ENCODE measurements around the gene MORC2.

MORC2 gene

DNA sequence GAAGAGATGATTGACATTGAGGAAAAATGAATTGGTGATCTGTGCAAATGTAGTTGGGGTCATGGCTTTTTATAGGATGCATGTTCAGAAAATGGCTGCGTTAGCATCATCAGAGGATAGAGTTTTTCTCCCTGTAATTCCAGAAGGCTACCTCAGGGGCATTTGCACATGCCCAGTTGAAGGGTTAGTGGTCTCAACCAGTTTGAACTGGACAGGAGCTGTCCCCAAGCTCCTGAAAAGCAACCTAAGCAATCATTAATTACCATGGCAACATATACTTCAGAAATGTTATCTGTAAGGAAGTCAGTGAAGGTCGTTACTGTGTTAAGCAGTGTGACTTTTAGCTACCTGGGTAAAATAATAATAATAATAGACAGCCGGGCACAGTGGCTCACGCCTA, 29.8 kb upstream of the MORC2 start:
- Histone ChIP-seq H3K36me3 (ENCODE audit: control insufficient read depth in 2 of 2, insufficient read depth in 1 of 2, low read length in 2 of 2) (no peaks in the 10 kb centered on the region), H3K9me3 (ENCODE audit: control insufficient read depth, insufficient read depth, low read depth, low read length) (no peaks in the 10 kb centered on the region), H3K27ac (ENCODE audit: extremely low read depth, low read depth, low read length) (no peak overlapping the region), H3K4me3 (ENCODE audit: low read depth, low read length) (no peak overlapping the region), H3K4me1 (ENCODE audit: control insufficient read depth, insufficient read depth, low read length) (no peaks in the 10 kb centered on the region)
- ChIA-PET POLR2A (interaction anchor here (0.8 kb wide), 1 partner anchor 29 kb away, joined by 3 read pairs; the partner anchor contains the start of gene TUG1), CTCF (interaction anchor here (0.6 kb wide), 1 partner anchor 575 kb away, joined by 3 read pairs; no protein-coding TSS in a partner anchor)
- peak; percentile 78 for TF ChIP-seq ZNF623 (tag by site-specific recombination; IDR thresholded peaks at IDR 0.05)
- no peak for TF ChIP-seq ZNF664 (tag by site-specific recombination; IDR thresholded peaks at IDR 0.05)

DNA sequence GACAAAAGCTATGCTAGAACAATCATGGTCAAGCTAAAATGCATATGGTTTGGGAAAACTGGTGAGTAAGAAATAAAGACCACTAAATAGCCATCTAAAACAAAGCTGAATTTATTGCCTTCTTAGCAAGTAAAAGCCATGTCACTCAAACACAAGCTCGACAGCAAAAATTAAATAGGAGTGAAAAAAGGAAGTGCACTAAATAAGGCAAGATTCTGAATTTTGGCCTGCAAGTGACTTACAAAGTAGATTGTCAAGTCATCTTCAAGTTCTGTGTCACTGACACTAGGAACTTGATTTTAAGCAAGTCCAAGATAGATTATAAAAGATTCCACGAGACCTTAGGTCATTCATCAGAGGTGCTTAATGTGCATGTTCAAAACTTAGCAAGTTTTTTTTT, 27.9 kb upstream of the MORC2 start:
- Histone ChIP-seq H3K9me3 (ENCODE audit: control insufficient read depth, insufficient read depth, low read depth, low read length) (no peaks in the 10 kb centered on the region), H3K36me3 (ENCODE audit: control insufficient read depth in 2 of 2, insufficient read depth in 1 of 2, low read length in 2 of 2) (no peaks in the 10 kb centered on the region), H3K4me3 (ENCODE audit: low read depth, low read length) (no peak overlapping the region), H3K27ac (ENCODE audit: extremely low read depth, low read depth, low read length) (no peak overlapping the region), H3K4me1 (ENCODE audit: control insufficient read depth, insufficient read depth, low read length) (no peaks in the 10 kb centered on the region)
- ChIA-PET CTCF (interaction anchor here (0.8 kb wide), 1 partner anchor 111 kb away, joined by 3 read pairs; no protein-coding TSS in a partner anchor), POLR2A (interaction anchor here (0.7 to 1.6 kb wide), 2 partner anchors 8 to 28 kb away, joined by 4 read pairs; partner anchors contain the start of gene MORC2)
- TF ChIP-seq, protein P1, sequence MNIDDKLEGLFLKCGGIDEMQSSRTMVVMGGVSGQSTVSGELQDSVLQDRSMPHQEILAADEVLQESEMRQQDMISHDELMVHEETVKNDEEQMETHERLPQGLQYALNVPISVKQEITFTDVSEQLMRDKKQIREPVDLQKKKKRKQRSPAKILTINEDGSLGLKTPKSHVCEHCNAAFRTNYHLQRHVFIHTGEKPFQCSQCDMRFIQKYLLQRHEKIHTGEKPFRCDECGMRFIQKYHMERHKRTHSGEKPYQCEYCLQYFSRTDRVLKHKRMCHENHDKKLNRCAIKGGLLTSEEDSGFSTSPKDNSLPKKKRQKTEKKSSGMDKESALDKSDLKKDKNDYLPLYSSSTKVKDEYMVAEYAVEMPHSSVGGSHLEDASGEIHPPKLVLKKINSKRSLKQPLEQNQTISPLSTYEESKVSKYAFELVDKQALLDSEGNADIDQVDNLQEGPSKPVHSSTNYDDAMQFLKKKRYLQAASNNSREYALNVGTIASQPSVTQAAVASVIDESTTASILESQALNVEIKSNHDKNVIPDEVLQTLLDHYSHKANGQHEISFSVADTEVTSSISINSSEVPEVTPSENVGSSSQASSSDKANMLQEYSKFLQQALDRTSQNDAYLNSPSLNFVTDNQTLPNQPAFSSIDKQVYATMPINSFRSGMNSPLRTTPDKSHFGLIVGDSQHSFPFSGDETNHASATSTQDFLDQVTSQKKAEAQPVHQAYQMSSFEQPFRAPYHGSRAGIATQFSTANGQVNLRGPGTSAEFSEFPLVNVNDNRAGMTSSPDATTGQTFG (tag by site-specific recombination; IDR thresholded peaks at IDR 0.05; ENCODE audit: borderline replicate concordance): no peak
- TF ChIP-seq ZNF175 (tag by site-specific recombination; IDR thresholded peaks at IDR 0.05) (no peak), ZNF707 (tag by site-specific recombination; IDR thresholded peaks at IDR 0.05) (no peak), YY2 (tag by site-specific recombination; IDR thresholded peaks at IDR 0.05) (no peak)
- TF ChIP-seq, protein P2, sequence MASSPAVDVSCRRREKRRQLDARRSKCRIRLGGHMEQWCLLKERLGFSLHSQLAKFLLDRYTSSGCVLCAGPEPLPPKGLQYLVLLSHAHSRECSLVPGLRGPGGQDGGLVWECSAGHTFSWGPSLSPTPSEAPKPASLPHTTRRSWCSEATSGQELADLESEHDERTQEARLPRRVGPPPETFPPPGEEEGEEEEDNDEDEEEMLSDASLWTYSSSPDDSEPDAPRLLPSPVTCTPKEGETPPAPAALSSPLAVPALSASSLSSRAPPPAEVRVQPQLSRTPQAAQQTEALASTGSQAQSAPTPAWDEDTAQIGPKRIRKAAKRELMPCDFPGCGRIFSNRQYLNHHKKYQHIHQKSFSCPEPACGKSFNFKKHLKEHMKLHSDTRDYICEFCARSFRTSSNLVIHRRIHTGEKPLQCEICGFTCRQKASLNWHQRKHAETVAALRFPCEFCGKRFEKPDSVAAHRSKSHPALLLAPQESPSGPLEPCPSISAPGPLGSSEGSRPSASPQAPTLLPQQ (tag by site-specific recombination; IDR thresholded peaks at IDR 0.05): no peak

DNA sequence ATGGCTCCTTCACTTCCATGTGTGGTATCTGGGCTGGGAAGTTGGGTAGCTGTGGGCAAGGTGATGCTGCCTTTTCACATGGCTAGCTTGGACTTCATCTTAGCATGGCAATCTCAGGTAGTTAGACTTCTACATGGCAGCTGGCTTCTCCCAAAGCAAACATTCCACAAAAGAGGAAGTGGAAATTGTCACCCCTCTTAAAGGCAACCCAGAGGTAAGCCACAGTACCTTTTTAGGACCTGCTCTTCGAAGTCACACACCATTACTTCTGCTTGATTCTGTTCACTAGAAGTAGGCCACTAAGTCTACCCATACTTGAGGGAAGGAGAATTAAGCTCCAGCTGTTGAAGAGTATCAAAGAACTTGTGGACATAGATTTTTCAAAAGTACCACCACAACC, 26.4 kb upstream of the MORC2 start:
- TF ChIP-seq, protein P3, sequence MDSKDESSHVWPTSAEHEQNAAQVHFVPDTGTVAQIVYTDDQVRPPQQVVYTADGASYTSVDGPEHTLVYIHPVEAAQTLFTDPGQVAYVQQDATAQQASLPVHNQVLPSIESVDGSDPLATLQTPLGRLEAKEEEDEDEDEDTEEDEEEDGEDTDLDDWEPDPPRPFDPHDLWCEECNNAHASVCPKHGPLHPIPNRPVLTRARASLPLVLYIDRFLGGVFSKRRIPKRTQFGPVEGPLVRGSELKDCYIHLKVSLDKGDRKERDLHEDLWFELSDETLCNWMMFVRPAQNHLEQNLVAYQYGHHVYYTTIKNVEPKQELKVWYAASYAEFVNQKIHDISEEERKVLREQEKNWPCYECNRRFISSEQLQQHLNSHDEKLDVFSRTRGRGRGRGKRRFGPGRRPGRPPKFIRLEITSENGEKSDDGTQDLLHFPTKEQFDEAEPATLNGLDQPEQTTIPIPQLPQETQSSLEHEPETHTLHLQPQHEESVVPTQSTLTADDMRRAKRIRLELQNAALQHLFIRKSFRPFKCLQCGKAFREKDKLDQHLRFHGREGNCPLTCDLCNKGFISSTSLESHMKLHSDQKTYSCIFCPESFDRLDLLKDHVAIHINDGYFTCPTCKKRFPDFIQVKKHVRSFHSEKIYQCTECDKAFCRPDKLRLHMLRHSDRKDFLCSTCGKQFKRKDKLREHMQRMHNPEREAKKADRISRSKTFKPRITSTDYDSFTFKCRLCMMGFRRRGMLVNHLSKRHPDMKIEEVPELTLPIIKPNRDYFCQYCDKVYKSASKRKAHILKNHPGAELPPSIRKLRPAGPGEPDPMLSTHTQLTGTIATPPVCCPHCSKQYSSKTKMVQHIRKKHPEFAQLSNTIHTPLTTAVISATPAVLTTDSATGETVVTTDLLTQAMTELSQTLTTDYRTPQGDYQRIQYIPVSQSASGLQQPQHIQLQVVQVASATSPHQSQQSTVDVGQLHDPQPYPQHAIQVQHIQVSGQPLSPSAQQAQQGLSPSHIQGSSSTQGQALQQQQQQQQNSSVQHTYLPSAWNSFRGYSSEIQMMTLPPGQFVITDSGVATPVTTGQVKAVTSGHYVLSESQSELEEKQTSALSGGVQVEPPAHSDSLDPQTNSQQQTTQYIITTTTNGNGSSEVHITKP (tag by site-specific recombination; IDR thresholded peaks at IDR 0.05): no peak
- TF ChIP-seq ZNF624 (tag by site-specific recombination; IDR thresholded peaks at IDR 0.05): no peak
- H3K9me3 ChIP-seq (ENCODE audit: control insufficient read depth, insufficient read depth, low read depth, low read length): no peaks in the 10 kb centered on the region
- H3K4me3 ChIP-seq (ENCODE audit: low read depth, low read length): no peak overlapping the region
- no peaks in the 10 kb centered on the region for H3K36me3 ChIP-seq (ENCODE audit: control insufficient read depth in 2 of 2, insufficient read depth in 1 of 2, low read length in 2 of 2)
- ChIA-PET CTCF (interaction anchor here (0.6 to 0.7 kb wide), 3 partner anchors 24 to 239 kb away, joined by 3 to 4 read pairs (median 3); partner anchors contain the start of gene MORC2), POLR2A (interaction anchor here (1.6 kb wide), 1 partner anchor 26 kb away, joined by 4 read pairs; the partner anchor contains the start of gene MORC2)
- no peak overlapping the region for H3K27ac ChIP-seq (ENCODE audit: extremely low read depth, low read depth, low read length)
- no peaks in the 10 kb centered on the region for H3K4me1 ChIP-seq (ENCODE audit: control insufficient read depth, insufficient read depth, low read length)

DNA sequence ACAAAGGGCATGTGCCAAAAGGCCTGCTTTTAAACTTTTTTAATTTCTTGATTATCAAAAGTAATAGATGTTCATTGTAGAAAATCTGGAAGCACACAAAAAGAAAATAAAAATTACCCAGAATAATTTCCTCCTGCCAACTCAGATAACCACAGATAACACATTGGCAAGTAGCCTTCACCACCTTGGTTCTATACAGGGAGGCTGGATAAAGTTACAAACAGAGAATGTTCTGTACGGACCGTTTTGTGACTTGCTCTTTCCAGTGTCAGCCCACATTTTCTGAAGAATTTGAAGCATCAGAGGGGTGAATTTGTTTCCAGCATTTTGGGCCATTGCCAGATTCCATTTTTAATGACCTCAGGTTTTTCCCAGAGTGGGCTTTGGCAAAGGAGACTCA, 24.0 kb upstream of the MORC2 start:
- POLR2A ChIA-PET: no interaction called here
- Histone ChIP-seq H3K4me1 (ENCODE audit: control insufficient read depth, insufficient read depth, low read length) (no peaks in the 10 kb centered on the region), H3K4me3 (ENCODE audit: low read depth, low read length) (no peak overlapping the region), H3K36me3 (ENCODE audit: control insufficient read depth in 2 of 2, insufficient read depth in 1 of 2, low read length in 2 of 2) (no peaks in the 10 kb centered on the region), H3K9me3 (ENCODE audit: control insufficient read depth, insufficient read depth, low read depth, low read length) (no peaks in the 10 kb centered on the region), H3K27ac (ENCODE audit: extremely low read depth, low read depth, low read length) (no peak overlapping the region)
- CTCF ChIA-PET: interaction anchor here (1.2 kb wide), 1 partner anchor 23 kb away, joined by 3 read pairs; the partner anchor contains the start of gene TUG1
- no peak for TF ChIP-seq ZNF776 (tag by site-specific recombination; IDR thresholded peaks at IDR 0.05; ENCODE audit: borderline replicate concordance)
- TF ChIP-seq, protein P4, sequence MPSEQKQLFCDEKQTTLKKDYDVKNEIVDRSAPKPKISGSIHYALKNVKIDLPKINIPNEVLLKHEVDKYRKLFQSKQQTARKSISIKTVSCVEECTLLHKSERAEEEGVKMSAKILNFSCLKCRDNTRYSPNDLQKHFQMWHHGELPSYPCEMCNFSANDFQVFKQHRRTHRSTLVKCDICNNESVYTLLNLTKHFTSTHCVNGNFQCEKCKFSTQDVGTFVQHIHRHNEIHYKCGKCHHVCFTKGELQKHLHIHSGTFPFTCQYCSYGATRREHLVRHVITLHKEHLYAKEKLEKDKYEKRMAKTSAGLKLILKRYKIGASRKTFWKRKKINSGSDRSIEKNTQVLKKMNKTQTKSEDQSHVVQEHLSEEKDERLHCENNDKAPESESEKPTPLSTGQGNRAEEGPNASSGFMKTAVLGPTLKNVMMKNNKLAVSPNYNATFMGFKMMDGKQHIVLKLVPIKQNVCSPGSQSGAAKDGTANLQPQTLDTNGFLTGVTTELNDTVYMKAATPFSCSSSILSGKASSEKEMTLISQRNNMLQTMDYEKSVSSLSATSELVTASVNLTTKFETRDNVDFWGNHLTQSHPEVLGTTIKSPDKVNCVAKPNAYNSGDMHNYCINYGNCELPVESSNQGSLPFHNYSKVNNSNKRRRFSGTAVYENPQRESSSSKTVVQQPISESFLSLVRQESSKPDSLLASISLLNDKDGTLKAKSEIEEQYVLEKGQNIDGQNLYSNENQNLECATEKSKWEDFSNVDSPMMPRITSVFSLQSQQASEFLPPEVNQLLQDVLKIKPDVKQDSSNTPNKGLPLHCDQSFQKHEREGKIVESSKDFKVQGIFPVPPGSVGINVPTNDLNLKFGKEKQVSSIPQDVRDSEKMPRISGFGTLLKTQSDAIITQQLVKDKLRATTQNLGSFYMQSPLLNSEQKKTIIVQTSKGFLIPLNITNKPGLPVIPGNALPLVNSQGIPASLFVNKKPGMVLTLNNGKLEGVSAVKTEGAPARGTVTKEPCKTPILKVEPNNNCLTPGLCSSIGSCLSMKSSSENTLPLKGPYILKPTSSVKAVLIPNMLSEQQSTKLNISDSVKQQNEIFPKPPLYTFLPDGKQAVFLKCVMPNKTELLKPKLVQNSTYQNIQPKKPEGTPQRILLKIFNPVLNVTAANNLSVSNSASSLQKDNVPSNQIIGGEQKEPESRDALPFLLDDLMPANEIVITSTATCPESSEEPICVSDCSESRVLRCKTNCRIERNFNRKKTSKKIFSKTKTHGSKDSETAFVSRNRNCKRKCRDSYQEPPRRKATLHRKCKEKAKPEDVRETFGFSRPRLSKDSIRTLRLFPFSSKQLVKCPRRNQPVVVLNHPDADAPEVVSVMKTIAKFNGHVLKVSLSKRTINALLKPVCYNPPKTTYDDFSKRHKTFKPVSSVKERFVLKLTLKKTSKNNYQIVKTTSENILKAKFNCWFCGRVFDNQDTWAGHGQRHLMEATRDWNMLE (tag by site-specific recombination; conservative IDR thresholded peaks at IDR 0.05; ENCODE audit: low read depth): no peak
- TF ChIP-seq ZNF211 (tag by site-specific recombination; IDR thresholded peaks at IDR 0.05; ENCODE audit: low read depth): no peak
- TF ChIP-seq ZNF549 (tag by site-specific recombination; IDR thresholded peaks at IDR 0.05): no peak
- TF ChIP-seq ZNF521 (tag by site-specific recombination; IDR thresholded peaks at IDR 0.05): no peak
